ENCODE measurements around the gene NTM.

GRCh38 chr11:131851964-131852755 is 481.7 kb downstream of the NTM start:
- TF ChIP-seq CTCF (IDR thresholded peaks at IDR 0.05; ENCODE audit: control extremely low read depth in 1 of 3, insufficient read depth in 1 of 3, low read depth in 1 of 3, low read length in 3 of 3) (no peak), POLR2AphosphoS5 (IDR thresholded peaks at IDR 0.05; ENCODE audit: low read depth, low read length) (no peak), SP1 (IDR thresholded peaks at IDR 0.05; ENCODE audit: low read depth, low read length) (no peak), EP300 (IDR thresholded peaks at IDR 0.05; ENCODE audit: borderline replicate concordance in 1 of 2, low read depth in 2 of 2, low read length in 2 of 2) (no peak), RAD21 (IDR thresholded peaks at IDR 0.05 in 1 of 2, conservative IDR thresholded peaks at IDR 0.05 in 1 of 2; ENCODE audit: low read depth in 2 of 2, low read length in 2 of 2) (no peak), ZNF274 (IDR thresholded peaks at IDR 0.05; ENCODE audit: borderline replicate concordance, extremely low read depth, low read length) (no peak), RFX5 (IDR thresholded peaks at IDR 0.05; ENCODE audit: borderline replicate concordance, low read depth, low read length) (no peak), EZH2 (IDR thresholded peaks at IDR 0.05; ENCODE audit: low read depth, low read length, severe bottlenecking) (no peak), POLR2A (IDR thresholded peaks at IDR 0.05; ENCODE audit: control extremely low read depth in 1 of 2, low read depth in 2 of 2, low read length in 2 of 2) (no peak), NRF1 (IDR thresholded peaks at IDR 0.05; ENCODE audit: low read depth, low read length) (no peak), MAX (IDR thresholded peaks at IDR 0.05) (no peak), EGR1 (IDR thresholded peaks at IDR 0.05; ENCODE audit: borderline replicate concordance, low read depth, low read length) (no peak), USF2 (IDR thresholded peaks at IDR 0.05; ENCODE audit: low read length) (no peak), RXRA (IDR thresholded peaks at IDR 0.05; ENCODE audit: insufficient read depth, low read depth, low read length) (no peak)
